Dendritic cell treated with granulocyte-macrophage colony-stimulating factor and Interleukin-4, amounts not matched to agents 40 ng/mL and 50 ng/mL, for 4 days (primary cell): Measurements from ENCODE around the gene STK36.

Source experiments
- H3K27ac Mint-ChIP-seq: one replicate; pipeline ENCODE4 v1.8.0; 2022; ENCODE audit warnings: mild to moderate bottlenecking, mixed read lengths
- H3K27me3 Mint-ChIP-seq: one replicate; pipeline ENCODE4 v1.8.0; 2022; ENCODE audit warnings: mild to moderate bottlenecking, mixed read lengths
- H3K36me3 Mint-ChIP-seq: one replicate; pipeline ENCODE4 v1.8.0; 2022; ENCODE audit warnings: low read depth, mixed read lengths
- H3K4me1 Mint-ChIP-seq: one replicate; pipeline ENCODE4 v1.8.0; 2022; ENCODE audit warnings: low read depth, mixed read lengths
- H3K4me3 Mint-ChIP-seq: one replicate; pipeline ENCODE4 v1.8.0; 2022; ENCODE audit warnings: mild to moderate bottlenecking, moderate library complexity, mixed read lengths
- H3K9me3 Mint-ChIP-seq: one replicate; pipeline ENCODE4 v1.8.0; 2022; ENCODE audit warnings: mixed read lengths
- intact Hi-C: fragments of 100-400 bp; cut with micrococcal nuclease; formaldehyde crosslinking; loops from one replicate; pipeline ENCODE4 v1.15.0; 2022

The STK36 gene

GRCh38 chr2:218733171-218734021 is 61.5 kb downstream of the STK36 start:
- H3K9me3 Mint-ChIP-seq: no peaks in the 10 kb centered on the region
- intact Hi-C loops: loop anchor here (10.0 kb wide), 1 partner anchor 51 kb away; the partner anchor contains the start of gene CYP27A1
- no peaks in the 10 kb centered on the region for H3K27me3 Mint-ChIP-seq
- H3K27ac Mint-ChIP-seq: peak overlapping the region; percentile 78
- H3K4me3 Mint-ChIP-seq: no peak overlapping the region
- H3K4me1 Mint-ChIP-seq: peaks cover 62% of the 10 kb centered on the region
- peaks cover 50% of the 10 kb centered on the region for H3K36me3 Mint-ChIP-seq

DNA sequence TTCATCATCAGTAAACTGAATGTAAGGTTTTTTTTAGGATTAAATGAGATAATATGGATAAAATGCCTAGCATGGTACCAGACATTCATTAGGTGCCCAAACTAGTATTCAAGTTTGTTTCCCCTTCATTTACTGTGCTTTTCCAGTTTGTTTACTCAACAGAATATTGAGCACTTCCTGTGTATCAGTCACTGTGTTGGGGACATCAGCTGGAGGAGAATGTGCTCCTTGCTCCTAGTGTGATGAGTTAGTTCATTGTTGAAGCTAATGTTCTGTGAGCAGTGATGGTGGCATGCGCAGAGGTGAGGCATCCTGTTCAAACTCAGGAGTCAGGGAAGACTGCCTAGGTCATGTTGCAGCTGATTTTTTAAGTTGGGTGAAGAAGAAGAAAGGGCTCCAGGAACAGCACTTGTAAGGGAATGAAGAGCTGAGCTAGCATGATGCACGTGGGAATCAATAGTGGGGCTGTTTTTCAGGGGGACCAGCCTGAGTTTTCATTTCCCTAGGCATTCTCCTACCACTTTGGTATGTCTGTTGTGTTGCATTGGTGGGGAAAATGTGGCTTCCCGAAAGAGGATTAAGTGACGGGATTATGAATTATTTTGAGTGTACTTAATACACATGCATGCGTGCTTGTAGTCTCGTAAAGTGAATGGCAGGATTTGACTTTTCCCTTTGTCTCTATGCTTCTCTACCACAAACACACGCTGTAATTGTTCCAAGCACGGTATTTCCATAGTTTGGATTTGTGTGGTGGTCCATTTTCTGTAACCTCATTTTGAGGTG is 62.5 kb downstream of the STK36 start:
- Mint-ChIP-seq H3K4me3 (no peak overlapping the region), H3K27ac (peak overlapping the region; percentile 78), H3K36me3 (peaks cover 55% of the 10 kb centered on the region), H3K9me3 (no peaks in the 10 kb centered on the region), H3K4me1 (peaks cover 58% of the 10 kb centered on the region), H3K27me3 (no peaks in the 10 kb centered on the region)
- intact Hi-C loops: loop anchor here (10.0 kb wide), 1 partner anchor 50 kb away; the partner anchor contains the start of gene CYP27A1

- no peak overlapping the region for H3K4me3 Mint-ChIP-seq
- peaks cover 48% of the 10 kb centered on the region for H3K4me1 Mint-ChIP-seq
- peaks cover 75% of the 10 kb centered on the region for H3K36me3 Mint-ChIP-seq
- H3K27me3 Mint-ChIP-seq: no peaks in the 10 kb centered on the region
- intact Hi-C loops: loop anchor here (10.0 kb wide), 1 partner anchor 48 kb away; the partner anchor contains the start of gene CYP27A1
- no peak overlapping the region for H3K27ac Mint-ChIP-seq
- H3K9me3 Mint-ChIP-seq: no peaks in the 10 kb centered on the region
These were observed 64.6 kb downstream of the STK36 start for GRCh38 chr2:218736531-218736930.

GRCh38 chr2:218743068-218743467 is 71.2 kb downstream of the STK36 start:
- peak overlapping the region; percentile 65 for H3K27ac Mint-ChIP-seq
- H3K36me3 Mint-ChIP-seq: peaks cover 63% of the 10 kb centered on the region
- intact Hi-C loops: no loop called here
- H3K4me1 Mint-ChIP-seq: peaks cover 55% of the 10 kb centered on the region
- H3K9me3 Mint-ChIP-seq: no peaks in the 10 kb centered on the region
- H3K27me3 Mint-ChIP-seq: peaks cover 2% of the 10 kb centered on the region
- H3K4me3 Mint-ChIP-seq: no peak overlapping the region

GRCh38 chr2:218744615-218745014 is 72.7 kb downstream of the STK36 start:
- H3K9me3 Mint-ChIP-seq: no peaks in the 10 kb centered on the region
- peaks cover 68% of the 10 kb centered on the region for H3K4me1 Mint-ChIP-seq
- peak overlapping the region; percentile 76 for H3K27ac Mint-ChIP-seq
- peaks cover 63% of the 10 kb centered on the region for H3K36me3 Mint-ChIP-seq
- peaks cover 2% of the 10 kb centered on the region for H3K27me3 Mint-ChIP-seq
- intact Hi-C loops: loop anchor here (2.0 kb wide), 1 partner anchor 34 kb away; the partner anchor contains the start of gene TTLL4
- H3K4me3 Mint-ChIP-seq: peak overlapping the region; percentile 49

DNA sequence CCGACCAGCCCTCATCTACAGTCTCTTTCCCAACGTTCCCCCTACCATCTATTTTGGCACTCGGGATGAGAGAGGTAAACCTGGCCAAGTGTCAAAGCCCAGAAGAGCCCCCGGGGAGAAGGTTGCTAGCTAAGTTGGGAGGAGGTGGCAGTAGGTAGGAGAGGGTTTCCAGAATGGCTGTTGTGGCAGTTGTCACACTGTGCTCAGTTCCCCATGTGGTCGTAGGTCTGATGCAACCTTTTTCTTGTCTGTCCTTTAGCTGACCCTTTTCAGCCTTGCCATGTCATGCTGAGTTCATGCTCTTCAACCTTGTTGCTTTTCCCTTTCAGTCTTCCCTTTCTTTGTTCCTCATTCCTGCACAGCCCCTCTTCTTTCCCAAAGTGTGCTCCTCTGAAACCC is 73.3 kb downstream of the STK36 start:
- Mint-ChIP-seq H3K4me1 (peaks cover 63% of the 10 kb centered on the region), H3K27ac (peak overlapping the region; percentile 76), H3K27me3 (peaks cover 2% of the 10 kb centered on the region), H3K9me3 (no peaks in the 10 kb centered on the region), H3K36me3 (peaks cover 63% of the 10 kb centered on the region), H3K4me3 (peak overlapping the region; percentile 17)
- intact Hi-C loops: loop anchor here (2.0 kb wide), 1 partner anchor 34 kb away; the partner anchor contains the start of gene TTLL4

DNA sequence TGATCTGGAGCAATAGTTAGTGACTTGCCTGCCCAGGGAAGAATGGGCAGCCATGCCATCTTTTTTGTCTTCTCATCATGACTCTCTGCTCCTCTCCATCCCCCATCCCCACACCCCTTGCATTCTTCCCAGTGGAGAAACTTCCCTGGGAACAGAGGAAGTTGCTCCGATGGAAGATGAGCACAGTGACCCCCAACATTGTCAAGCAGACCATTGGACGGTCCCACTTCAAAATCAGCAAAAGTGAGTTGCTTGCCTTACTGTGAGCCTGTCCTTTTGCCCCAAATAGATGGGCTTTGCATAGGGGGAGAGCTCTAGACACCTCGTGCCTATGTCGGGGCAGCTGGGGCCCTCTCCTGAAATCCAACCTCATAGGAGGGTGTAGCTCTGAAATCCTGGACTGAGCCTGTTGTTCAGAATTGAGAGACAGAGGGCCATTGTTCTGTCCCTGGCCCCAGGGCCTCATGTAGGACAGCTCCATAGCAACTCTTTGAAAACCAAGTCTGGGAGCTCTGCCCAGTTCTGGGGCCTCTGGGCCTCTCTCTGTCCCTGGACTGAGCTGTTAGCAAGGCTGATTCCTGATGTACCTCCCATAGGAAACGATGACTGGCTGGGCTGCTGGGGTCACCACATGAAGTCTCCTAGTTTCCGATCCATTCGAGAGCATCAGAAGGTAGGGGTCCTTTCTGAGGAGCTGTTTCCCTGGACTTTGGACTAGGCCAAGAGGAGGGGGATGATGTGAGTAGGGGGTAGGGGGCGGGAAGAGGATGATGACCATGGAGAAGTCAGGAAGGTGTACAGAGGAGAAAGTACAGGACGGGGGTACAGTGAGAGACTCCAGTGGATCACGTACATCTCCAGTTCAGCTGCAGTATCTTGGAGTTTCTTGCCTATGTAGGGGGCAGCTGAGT is 73.9 kb downstream of the STK36 start:
- H3K27me3 Mint-ChIP-seq: peaks cover 2% of the 10 kb centered on the region

GRCh38 chr2:218746470-218746795 is 74.5 kb downstream of the STK36 start:
- Mint-ChIP-seq H3K9me3 (no peaks in the 10 kb centered on the region), H3K27me3 (peaks cover 2% of the 10 kb centered on the region), H3K36me3 (peaks cover 61% of the 10 kb centered on the region), H3K4me3 (no peak overlapping the region), H3K4me1 (peaks cover 63% of the 10 kb centered on the region), H3K27ac (no peak overlapping the region)
- intact Hi-C loops: no loop called here

More for the DNA sequence above, 73.9 kb downstream of the STK36 start:
- Mint-ChIP-seq H3K36me3 (peaks cover 63% of the 10 kb centered on the region), H3K9me3 (no peaks in the 10 kb centered on the region), H3K4me1 (peaks cover 63% of the 10 kb centered on the region), H3K4me3 (no peak overlapping the region), H3K27ac (peak overlapping the region; percentile 76)
- intact Hi-C loops: loop anchor here (2.0 kb wide), 1 partner anchor 35 kb away; the partner anchor contains the start of gene TTLL4

DNA sequence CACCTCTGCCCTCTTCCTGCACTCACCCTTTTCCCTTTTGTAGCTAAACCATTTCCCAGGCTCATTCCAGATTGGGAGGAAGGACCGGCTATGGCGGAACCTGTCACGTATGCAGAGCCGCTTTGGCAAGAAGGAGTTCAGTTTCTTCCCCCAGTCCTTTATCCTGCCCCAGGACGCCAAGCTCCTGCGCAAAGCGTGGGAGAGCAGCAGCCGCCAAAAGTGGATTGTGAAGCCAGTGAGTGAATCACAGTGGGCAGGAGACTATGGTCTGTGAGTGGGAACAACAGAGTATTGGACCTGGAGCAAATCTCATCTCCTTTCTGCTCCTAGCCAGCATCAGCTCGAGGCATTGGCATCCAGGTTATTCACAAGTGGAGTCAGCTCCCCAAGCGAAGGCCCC is 75.1 kb downstream of the STK36 start:
- intact Hi-C loops: no loop called here
- Mint-ChIP-seq H3K27me3 (peaks cover 2% of the 10 kb centered on the region), H3K4me3 (no peak overlapping the region), H3K9me3 (no peaks in the 10 kb centered on the region), H3K36me3 (peaks cover 64% of the 10 kb centered on the region), H3K4me1 (peaks cover 63% of the 10 kb centered on the region), H3K27ac (no peak overlapping the region)

DNA sequence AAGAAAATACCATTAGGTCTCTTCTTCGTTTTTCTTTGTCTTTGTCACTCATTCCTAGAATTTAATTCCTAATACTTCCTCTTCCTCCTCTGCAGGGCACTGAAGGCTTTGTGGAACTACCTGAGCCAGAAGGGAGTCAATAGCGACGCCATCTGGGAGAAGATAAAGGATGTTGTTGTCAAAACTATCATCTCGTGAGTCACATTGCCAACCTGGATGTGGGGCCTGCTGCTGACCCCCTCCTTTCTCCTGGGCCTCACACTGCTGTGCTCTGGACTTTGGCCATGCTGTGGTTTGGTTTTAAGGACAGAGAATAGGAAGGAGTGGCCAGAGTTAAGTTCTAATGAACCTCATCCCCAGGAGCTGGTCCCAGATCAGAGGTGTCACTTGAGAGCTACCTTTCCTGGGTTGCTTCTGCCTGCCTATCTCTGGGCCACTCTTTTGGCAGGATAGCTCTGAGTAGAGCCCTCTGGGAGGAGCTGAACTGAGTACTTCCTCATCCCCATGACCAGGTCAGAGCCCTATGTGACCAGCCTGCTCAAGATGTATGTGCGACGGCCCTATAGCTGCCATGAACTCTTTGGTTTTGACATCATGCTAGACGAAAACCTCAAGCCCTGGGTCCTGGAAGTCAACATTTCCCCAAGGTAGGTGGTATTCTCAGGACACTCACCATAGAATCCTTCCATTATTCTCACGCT is 77.0 kb downstream of the STK36 start:
- peaks cover 2% of the 10 kb centered on the region for H3K27me3 Mint-ChIP-seq
- peaks cover 59% of the 10 kb centered on the region for H3K4me1 Mint-ChIP-seq
- H3K27ac Mint-ChIP-seq: no peak overlapping the region
- intact Hi-C loops: no loop called here
- H3K9me3 Mint-ChIP-seq: no peaks in the 10 kb centered on the region
- H3K36me3 Mint-ChIP-seq: peaks cover 84% of the 10 kb centered on the region
- H3K4me3 Mint-ChIP-seq: no peak overlapping the region
